Endothelial cell of umbilical vein (primary cell): Measurements from ENCODE around the gene SLC19A1.

Experiments
- POLR2A ChIP-seq: IDR thresholded peaks from 2 replicates; pipeline ENCODE4 v1.6.1; 2012; ENCODE audit warnings: low read depth, mild to moderate bottlenecking, control low read depth, low read length
- TF ChIP-seq, protein P1 (sequence below), 2 donors: IDR thresholded peaks; 1 replicate in 1 of 2; 2 replicates in 1 of 2; pipeline ENCODE4 v1.5.1; 2011; ENCODE audit warnings: low read length in 2 of 2, mild to moderate bottlenecking in 2 of 2, moderate library complexity in 2 of 2, control low read depth in 1 of 2, inconsistent platforms in 1 of 2, low read depth in 1 of 2; ENCODE audit not compliant: insufficient read depth in 1 of 2; ENCODE audit errors: extremely low read depth in 1 of 2

DNA sequence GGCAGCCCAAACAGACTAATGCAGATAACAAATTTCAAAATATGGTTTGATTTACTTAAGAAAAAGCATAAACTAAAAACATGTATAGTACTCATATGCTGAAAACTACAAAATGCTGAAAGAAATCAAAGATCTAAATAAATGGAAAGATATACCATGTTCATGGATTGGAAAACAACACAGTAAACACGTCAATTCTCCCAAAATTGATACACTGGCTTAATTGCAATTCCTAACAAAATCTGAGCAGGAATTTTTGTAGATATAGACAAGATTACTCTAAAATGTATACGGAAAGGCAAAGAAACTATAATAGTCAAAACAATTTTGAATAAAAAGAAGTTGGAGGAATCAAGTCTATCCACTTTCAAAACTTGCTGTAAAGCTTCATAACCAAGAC lies 21.0 kb downstream of the SLC19A1 start:
- TF ChIP-seq POLR2A = no peak
- TF ChIP-seq, protein P1, sequence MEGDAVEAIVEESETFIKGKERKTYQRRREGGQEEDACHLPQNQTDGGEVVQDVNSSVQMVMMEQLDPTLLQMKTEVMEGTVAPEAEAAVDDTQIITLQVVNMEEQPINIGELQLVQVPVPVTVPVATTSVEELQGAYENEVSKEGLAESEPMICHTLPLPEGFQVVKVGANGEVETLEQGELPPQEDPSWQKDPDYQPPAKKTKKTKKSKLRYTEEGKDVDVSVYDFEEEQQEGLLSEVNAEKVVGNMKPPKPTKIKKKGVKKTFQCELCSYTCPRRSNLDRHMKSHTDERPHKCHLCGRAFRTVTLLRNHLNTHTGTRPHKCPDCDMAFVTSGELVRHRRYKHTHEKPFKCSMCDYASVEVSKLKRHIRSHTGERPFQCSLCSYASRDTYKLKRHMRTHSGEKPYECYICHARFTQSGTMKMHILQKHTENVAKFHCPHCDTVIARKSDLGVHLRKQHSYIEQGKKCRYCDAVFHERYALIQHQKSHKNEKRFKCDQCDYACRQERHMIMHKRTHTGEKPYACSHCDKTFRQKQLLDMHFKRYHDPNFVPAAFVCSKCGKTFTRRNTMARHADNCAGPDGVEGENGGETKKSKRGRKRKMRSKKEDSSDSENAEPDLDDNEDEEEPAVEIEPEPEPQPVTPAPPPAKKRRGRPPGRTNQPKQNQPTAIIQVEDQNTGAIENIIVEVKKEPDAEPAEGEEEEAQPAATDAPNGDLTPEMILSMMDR (IDR thresholded peaks at IDR 0.05; ENCODE audit: extremely low read depth in 1 of 2, insufficient read depth in 1 of 2, low read depth in 1 of 2, low read length in 2 of 2) = no peak
